HEK293 (cell line): ENCODE measurements around the gene CDKN2D.

Experiments used
- BCL11A ChIP-seq: fragments of 450-650 bp; formaldehyde crosslinking; IDR thresholded peaks from 2 replicates; pipeline ENCODE4 v1.5.1; 2016; ENCODE audit warnings: low read depth, missing biosample characterization, missing genetic modification characterization
- SCRT2 ChIP-seq: fragments of 450-650 bp; formaldehyde crosslinking; IDR thresholded peaks from 2 replicates; pipeline ENCODE4 v1.5.1; 2016; ENCODE audit warnings: missing biosample characterization, missing genetic modification characterization
- SP7 ChIP-seq: fragments of 450-650 bp; formaldehyde crosslinking; IDR thresholded peaks from 2 replicates; pipeline ENCODE4 v1.5.1; 2016; ENCODE audit warnings: missing biosample characterization, missing genetic modification characterization
- ZBTB48 ChIP-seq: fragments of 450-650 bp; formaldehyde crosslinking; IDR thresholded peaks from 2 replicates; pipeline ENCODE4 v1.5.1; 2016; ENCODE audit warnings: missing biosample characterization, missing genetic modification characterization
- ZEB2 ChIP-seq: fragments of 450-650 bp; formaldehyde crosslinking; IDR thresholded peaks from 2 replicates; pipeline ENCODE4 v1.5.1; 2016; ENCODE audit warnings: missing biosample characterization, missing genetic modification characterization
- ZFP69B ChIP-seq: fragments of 450-650 bp; formaldehyde crosslinking; IDR thresholded peaks from 2 replicates; pipeline ENCODE4 v1.5.1; 2016; ENCODE audit warnings: missing biosample characterization, missing genetic modification characterization
- ZNF16 ChIP-seq: fragments of 450-650 bp; formaldehyde crosslinking; IDR thresholded peaks from 2 replicates; pipeline ENCODE4 v1.5.1; 2016; ENCODE audit warnings: low read depth, missing biosample characterization, missing genetic modification characterization
- ZNF473 ChIP-seq: fragments of 450-650 bp; formaldehyde crosslinking; IDR thresholded peaks from 2 replicates; pipeline ENCODE4 v1.5.1; 2017; ENCODE audit warnings: missing biosample characterization, missing genetic modification characterization
- ZNF623 ChIP-seq: fragments of 450-650 bp; formaldehyde crosslinking; IDR thresholded peaks from 2 replicates; pipeline ENCODE4 v1.5.1; 2016; ENCODE audit warnings: missing biosample characterization, missing genetic modification characterization
- ZNF654 ChIP-seq: fragments of 450-650 bp; formaldehyde crosslinking; IDR thresholded peaks from 2 replicates; pipeline ENCODE4 v1.5.1; 2016; ENCODE audit warnings: low read depth, missing biosample characterization, missing genetic modification characterization
- ZSCAN23 ChIP-seq: fragments of 450-650 bp; formaldehyde crosslinking; IDR thresholded peaks from 2 replicates; pipeline ENCODE4 v1.5.1; 2016; ENCODE audit warnings: missing biosample characterization, missing genetic modification characterization
- TF ChIP-seq, protein P1 (sequence below): fragments of 450-650 bp; formaldehyde crosslinking; IDR thresholded peaks from 2 replicates; pipeline ENCODE4 v1.5.1; 2016; ENCODE audit warnings: missing biosample characterization, missing genetic modification characterization
- TF ChIP-seq, protein P2 (sequence below): fragments of 450-650 bp; formaldehyde crosslinking; conservative IDR thresholded peaks from 2 replicates; pipeline ENCODE4 v1.5.1; 2016; ENCODE audit warnings: low read depth, missing biosample characterization, missing genetic modification characterization
- TF ChIP-seq, protein P3 (sequence below): fragments of 450-650 bp; formaldehyde crosslinking; IDR thresholded peaks from 2 replicates; pipeline ENCODE4 v1.5.1; 2016; ENCODE audit warnings: missing biosample characterization, missing genetic modification characterization
- TF ChIP-seq, protein P4 (sequence below): fragments of 450-650 bp; formaldehyde crosslinking; IDR thresholded peaks from 2 replicates; pipeline ENCODE4 v1.5.1; 2017; ENCODE audit warnings: missing biosample characterization, missing genetic modification characterization

Gene CDKN2D

DNA sequence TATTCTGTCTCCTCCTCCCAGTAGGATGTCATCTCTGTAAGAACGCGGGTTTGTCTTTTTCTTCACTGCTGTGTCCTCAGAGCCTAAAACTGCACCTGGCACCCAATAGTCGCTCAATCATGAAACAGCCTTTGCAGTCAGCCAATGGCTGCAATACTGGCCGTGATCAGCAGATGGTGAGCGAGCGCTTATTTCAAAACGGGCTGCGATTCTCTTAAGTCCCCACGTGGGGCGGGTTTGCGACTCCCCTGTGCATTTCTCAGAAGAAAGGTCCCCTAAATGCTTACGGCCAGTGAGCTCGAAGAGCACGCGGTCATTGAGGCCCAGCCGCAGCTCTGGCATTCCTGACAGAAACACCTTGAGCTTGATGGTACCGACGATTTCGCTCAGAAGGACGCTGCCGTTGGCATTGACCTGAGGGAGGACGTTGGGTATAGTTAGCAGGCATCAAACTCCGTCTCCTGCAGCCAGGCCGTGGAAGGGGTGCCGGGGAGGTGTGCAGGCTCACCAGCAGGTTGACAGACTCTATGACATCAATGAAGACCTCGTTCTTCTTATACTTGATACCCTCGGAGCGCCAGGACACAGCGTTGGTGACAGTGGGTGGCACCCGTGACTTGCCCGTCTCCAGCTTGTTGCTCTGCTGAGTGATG is 12.3 kb upstream of the CDKN2D start (continued):
- TF ChIP-seq ZBTB48 (0 out of 2 replicates have a peak, but pooled peaks have one; percentile 53), ZFP69B (tag by site-specific recombination) (peak; percentile 59; the same call in 1 of the 2 replicates), SP7 (tag by site-specific recombination) (0 out of 2 replicates have a peak, but pooled peaks have one; percentile 37), ZSCAN23 (tag by site-specific recombination) (no peak), ZNF623 (no peak), ZEB2 (0 out of 2 replicates have a peak, but pooled peaks have one; percentile 40), ZNF16 (tag by site-specific recombination) (no peak), SCRT2 (tag by site-specific recombination) (0 out of 2 replicates have a peak, but pooled peaks have one; percentile 34), BCL11A (tag by site-specific recombination) (no peak), ZNF473 (tag by site-specific recombination) (no peak), ZNF654 (tag by site-specific recombination) (peak; percentile 95)
- TF ChIP-seq, protein P1, sequence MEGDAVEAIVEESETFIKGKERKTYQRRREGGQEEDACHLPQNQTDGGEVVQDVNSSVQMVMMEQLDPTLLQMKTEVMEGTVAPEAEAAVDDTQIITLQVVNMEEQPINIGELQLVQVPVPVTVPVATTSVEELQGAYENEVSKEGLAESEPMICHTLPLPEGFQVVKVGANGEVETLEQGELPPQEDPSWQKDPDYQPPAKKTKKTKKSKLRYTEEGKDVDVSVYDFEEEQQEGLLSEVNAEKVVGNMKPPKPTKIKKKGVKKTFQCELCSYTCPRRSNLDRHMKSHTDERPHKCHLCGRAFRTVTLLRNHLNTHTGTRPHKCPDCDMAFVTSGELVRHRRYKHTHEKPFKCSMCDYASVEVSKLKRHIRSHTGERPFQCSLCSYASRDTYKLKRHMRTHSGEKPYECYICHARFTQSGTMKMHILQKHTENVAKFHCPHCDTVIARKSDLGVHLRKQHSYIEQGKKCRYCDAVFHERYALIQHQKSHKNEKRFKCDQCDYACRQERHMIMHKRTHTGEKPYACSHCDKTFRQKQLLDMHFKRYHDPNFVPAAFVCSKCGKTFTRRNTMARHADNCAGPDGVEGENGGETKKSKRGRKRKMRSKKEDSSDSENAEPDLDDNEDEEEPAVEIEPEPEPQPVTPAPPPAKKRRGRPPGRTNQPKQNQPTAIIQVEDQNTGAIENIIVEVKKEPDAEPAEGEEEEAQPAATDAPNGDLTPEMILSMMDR (tag by site-specific recombination), result peak; percentile 94
- TF ChIP-seq, protein P2, sequence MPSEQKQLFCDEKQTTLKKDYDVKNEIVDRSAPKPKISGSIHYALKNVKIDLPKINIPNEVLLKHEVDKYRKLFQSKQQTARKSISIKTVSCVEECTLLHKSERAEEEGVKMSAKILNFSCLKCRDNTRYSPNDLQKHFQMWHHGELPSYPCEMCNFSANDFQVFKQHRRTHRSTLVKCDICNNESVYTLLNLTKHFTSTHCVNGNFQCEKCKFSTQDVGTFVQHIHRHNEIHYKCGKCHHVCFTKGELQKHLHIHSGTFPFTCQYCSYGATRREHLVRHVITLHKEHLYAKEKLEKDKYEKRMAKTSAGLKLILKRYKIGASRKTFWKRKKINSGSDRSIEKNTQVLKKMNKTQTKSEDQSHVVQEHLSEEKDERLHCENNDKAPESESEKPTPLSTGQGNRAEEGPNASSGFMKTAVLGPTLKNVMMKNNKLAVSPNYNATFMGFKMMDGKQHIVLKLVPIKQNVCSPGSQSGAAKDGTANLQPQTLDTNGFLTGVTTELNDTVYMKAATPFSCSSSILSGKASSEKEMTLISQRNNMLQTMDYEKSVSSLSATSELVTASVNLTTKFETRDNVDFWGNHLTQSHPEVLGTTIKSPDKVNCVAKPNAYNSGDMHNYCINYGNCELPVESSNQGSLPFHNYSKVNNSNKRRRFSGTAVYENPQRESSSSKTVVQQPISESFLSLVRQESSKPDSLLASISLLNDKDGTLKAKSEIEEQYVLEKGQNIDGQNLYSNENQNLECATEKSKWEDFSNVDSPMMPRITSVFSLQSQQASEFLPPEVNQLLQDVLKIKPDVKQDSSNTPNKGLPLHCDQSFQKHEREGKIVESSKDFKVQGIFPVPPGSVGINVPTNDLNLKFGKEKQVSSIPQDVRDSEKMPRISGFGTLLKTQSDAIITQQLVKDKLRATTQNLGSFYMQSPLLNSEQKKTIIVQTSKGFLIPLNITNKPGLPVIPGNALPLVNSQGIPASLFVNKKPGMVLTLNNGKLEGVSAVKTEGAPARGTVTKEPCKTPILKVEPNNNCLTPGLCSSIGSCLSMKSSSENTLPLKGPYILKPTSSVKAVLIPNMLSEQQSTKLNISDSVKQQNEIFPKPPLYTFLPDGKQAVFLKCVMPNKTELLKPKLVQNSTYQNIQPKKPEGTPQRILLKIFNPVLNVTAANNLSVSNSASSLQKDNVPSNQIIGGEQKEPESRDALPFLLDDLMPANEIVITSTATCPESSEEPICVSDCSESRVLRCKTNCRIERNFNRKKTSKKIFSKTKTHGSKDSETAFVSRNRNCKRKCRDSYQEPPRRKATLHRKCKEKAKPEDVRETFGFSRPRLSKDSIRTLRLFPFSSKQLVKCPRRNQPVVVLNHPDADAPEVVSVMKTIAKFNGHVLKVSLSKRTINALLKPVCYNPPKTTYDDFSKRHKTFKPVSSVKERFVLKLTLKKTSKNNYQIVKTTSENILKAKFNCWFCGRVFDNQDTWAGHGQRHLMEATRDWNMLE (tag by site-specific recombination), result no peak
- TF ChIP-seq, protein P3, sequence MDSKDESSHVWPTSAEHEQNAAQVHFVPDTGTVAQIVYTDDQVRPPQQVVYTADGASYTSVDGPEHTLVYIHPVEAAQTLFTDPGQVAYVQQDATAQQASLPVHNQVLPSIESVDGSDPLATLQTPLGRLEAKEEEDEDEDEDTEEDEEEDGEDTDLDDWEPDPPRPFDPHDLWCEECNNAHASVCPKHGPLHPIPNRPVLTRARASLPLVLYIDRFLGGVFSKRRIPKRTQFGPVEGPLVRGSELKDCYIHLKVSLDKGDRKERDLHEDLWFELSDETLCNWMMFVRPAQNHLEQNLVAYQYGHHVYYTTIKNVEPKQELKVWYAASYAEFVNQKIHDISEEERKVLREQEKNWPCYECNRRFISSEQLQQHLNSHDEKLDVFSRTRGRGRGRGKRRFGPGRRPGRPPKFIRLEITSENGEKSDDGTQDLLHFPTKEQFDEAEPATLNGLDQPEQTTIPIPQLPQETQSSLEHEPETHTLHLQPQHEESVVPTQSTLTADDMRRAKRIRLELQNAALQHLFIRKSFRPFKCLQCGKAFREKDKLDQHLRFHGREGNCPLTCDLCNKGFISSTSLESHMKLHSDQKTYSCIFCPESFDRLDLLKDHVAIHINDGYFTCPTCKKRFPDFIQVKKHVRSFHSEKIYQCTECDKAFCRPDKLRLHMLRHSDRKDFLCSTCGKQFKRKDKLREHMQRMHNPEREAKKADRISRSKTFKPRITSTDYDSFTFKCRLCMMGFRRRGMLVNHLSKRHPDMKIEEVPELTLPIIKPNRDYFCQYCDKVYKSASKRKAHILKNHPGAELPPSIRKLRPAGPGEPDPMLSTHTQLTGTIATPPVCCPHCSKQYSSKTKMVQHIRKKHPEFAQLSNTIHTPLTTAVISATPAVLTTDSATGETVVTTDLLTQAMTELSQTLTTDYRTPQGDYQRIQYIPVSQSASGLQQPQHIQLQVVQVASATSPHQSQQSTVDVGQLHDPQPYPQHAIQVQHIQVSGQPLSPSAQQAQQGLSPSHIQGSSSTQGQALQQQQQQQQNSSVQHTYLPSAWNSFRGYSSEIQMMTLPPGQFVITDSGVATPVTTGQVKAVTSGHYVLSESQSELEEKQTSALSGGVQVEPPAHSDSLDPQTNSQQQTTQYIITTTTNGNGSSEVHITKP (tag by site-specific recombination), result 0 out of 2 replicates have a peak, but pooled peaks have one; percentile 40
- TF ChIP-seq, protein P4, sequence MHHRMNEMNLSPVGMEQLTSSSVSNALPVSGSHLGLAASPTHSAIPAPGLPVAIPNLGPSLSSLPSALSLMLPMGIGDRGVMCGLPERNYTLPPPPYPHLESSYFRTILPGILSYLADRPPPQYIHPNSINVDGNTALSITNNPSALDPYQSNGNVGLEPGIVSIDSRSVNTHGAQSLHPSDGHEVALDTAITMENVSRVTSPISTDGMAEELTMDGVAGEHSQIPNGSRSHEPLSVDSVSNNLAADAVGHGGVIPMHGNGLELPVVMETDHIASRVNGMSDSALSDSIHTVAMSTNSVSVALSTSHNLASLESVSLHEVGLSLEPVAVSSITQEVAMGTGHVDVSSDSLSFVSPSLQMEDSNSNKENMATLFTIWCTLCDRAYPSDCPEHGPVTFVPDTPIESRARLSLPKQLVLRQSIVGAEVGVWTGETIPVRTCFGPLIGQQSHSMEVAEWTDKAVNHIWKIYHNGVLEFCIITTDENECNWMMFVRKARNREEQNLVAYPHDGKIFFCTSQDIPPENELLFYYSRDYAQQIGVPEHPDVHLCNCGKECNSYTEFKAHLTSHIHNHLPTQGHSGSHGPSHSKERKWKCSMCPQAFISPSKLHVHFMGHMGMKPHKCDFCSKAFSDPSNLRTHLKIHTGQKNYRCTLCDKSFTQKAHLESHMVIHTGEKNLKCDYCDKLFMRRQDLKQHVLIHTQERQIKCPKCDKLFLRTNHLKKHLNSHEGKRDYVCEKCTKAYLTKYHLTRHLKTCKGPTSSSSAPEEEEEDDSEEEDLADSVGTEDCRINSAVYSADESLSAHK (tag by site-specific recombination), result 0 out of 2 replicates have a peak, but pooled peaks have one; percentile 38
